HG02938 (cell line): ENCODE results near the gene OR10G8.
"Not testable (repeated sequence)": the region's sequence is repeated elsewhere in the genome, so short reads cannot be mapped to it uniquely, and the experiment has no call there.

Source experiments
- ATAC-seq: cut with Tn5 transposase; IDR thresholded peaks from one replicate; pipeline ENCODE4 v1.9.1; 2021; ENCODE audit warnings: mild to moderate bottlenecking, moderate library complexity; ENCODE audit not compliant: unreplicated experiment

Gene OR10G8

GRCh38 chr11:124026498-124026897, at the start of gene OR10G8:
Gene OR10G8, plus strand, starts transcription at chr11:124026798. Its CDS starts 2,825 bp downstream, at chr11:124029623.
- ATAC-seq = no peak

GRCh38 chr11:123977731-123978347, 48.8 kb upstream of the OR10G8 start, which contains the start of gene OR10S1:
Gene OR10S1, minus strand, starts transcription at chr11:123977781. Its CDS starts 117 bp downstream, at chr11:123977664.
- ATAC-seq = no peak

GRCh38 chr11:123979311-123979710, 47.3 kb upstream of the OR10G8 start:
- no peak for ATAC-seq

- ATAC-seq = no peak
Measured at GRCh38 chr11:123995119-123995518, 31.5 kb upstream of the OR10G8 start, which contains the start of gene OR10G6. Gene OR10G6, minus strand, starts transcription at chr11:123995161. Its CDS starts 0 bp downstream, at chr11:123995161.

GRCh38 chr11:124012697-124013096, 13.9 kb upstream of the OR10G8 start, which contains the start of gene OR10G4:
Gene OR10G4, plus strand, starts transcription at chr11:124012997. Its CDS starts 2,578 bp downstream, at chr11:124015575.
- ATAC-seq = no peak

- not testable (repeated sequence) for ATAC-seq
Measured at GRCh38 chr11:124015837-124016236, 10.8 kb upstream of the OR10G8 start.

GRCh38 chr11:124036666-124037065, 10.1 kb downstream of the OR10G8 start:
- ATAC-seq = no peak

- ATAC-seq = no peak
Measured at GRCh38 chr11:124039557-124039956, 13.0 kb downstream of the OR10G8 start.

GRCh38 chr11:124041254-124041653, 14.7 kb downstream of the OR10G8 start, which contains the start of gene OR10G7:
Gene OR10G7, minus strand, starts transcription at chr11:124041325. Its CDS starts 2,324 bp downstream, at chr11:124039001.
- ATAC-seq = no peak

GRCh38 chr11:124043420-124043819, 16.8 kb downstream of the OR10G8 start:
- ATAC-seq = no peak

- no peak for ATAC-seq
Measured at GRCh38 chr11:124050748-124051147, 24.1 kb downstream of the OR10G8 start.

GRCh38 chr11:124052966-124053365, 26.4 kb downstream of the OR10G8 start:
- ATAC-seq = no peak

- ATAC-seq = no peak
Measured at GRCh38 chr11:124068601-124069110, 42.1 kb downstream of the OR10G8 start.

- ATAC-seq = peak; percentile 74
Measured at GRCh38 chr11:124069429-124070401, 43.1 kb downstream of the OR10G8 start.

- peak; percentile 91 for ATAC-seq
Measured at GRCh38 chr11:124070915-124071622, 44.5 kb downstream of the OR10G8 start.

- ATAC-seq = no peak
Measured at GRCh38 chr11:124071623-124071948, 45.0 kb downstream of the OR10G8 start.

GRCh38 chr11:124072147-124072546, 45.5 kb downstream of the OR10G8 start:
- no peak for ATAC-seq

GRCh38 chr11:124074554-124074953, 48.0 kb downstream of the OR10G8 start:
- ATAC-seq = no peak

GRCh38 chr11:124075492-124075840, 48.9 kb downstream of the OR10G8 start:
- no peak for ATAC-seq

- peak; percentile 58 for ATAC-seq
Measured at GRCh38 chr11:124075841-124076651, 49.4 kb downstream of the OR10G8 start.
